ENCODE measurements around the gene ZNF521. TPM values are rescaled to one million over a fixed set of nuclear protein-coding genes. Genes with fewer than 3 reads are reported as not detected.

Gene ZNF521
- total and polyA plus RNA-seq, 2 donors = 13.1 to 58.3 TPM

GRCh38 chr18:25291150-25291549 lies 60.8 kb downstream of the ZNF521 start:
- 95% methylated on average over 3 of the region's 3 CpGs for WGBS
- H3K36me3 ChIP-seq (ENCODE audit: insufficient read depth) = no peaks in the 10 kb centered on the region
- DNase-seq (ENCODE audit: extremely low spot score) = no peak
- H3K4me1 ChIP-seq (ENCODE audit: insufficient read depth) = no peaks in the 10 kb centered on the region
- no peak overlapping the region for H3K4me3 ChIP-seq (ENCODE audit: low read depth, low read length)
- no peak overlapping the region for H3K27ac ChIP-seq (ENCODE audit: low read depth)

GRCh38 chr18:25289001-25289631 lies 62.9 kb downstream of the ZNF521 start:
- peak; percentile 48 for DNase-seq (ENCODE audit: extremely low spot score)
- no peaks in the 10 kb centered on the region for H3K4me1 ChIP-seq (ENCODE audit: insufficient read depth)
- H3K27ac ChIP-seq (ENCODE audit: low read depth) = no peak overlapping the region
- WGBS = 33% methylated on average over 9 of the region's 9 CpGs
- no peaks in the 10 kb centered on the region for H3K36me3 ChIP-seq (ENCODE audit: insufficient read depth)
- no peak overlapping the region for H3K4me3 ChIP-seq (ENCODE audit: low read depth, low read length)

- WGBS = 84% methylated on average over 4 of the region's 4 CpGs
- Histone ChIP-seq H3K36me3 (ENCODE audit: insufficient read depth) (no peaks in the 10 kb centered on the region), H3K4me3 (ENCODE audit: low read depth, low read length) (no peak overlapping the region), H3K4me1 (ENCODE audit: insufficient read depth) (no peaks in the 10 kb centered on the region), H3K27ac (ENCODE audit: low read depth) (no peak overlapping the region)
- DNase-seq (ENCODE audit: extremely low spot score) = no peak
Measured at GRCh38 chr18:25288340-25288938, 63.5 kb downstream of the ZNF521 start.

- no peak overlapping the region for H3K27ac ChIP-seq (ENCODE audit: low read depth)
- H3K36me3 ChIP-seq (ENCODE audit: insufficient read depth) = no peaks in the 10 kb centered on the region
- no peaks in the 10 kb centered on the region for H3K4me1 ChIP-seq (ENCODE audit: insufficient read depth)
- no peak for DNase-seq (ENCODE audit: extremely low spot score)
- H3K4me3 ChIP-seq (ENCODE audit: low read depth, low read length) = no peak overlapping the region
- WGBS = 86% methylated on average over 9 of the region's 9 CpGs
Measured at GRCh38 chr18:25287106-25287505, 64.9 kb downstream of the ZNF521 start.

- WGBS = 63% methylated on average over 10 of the region's 10 CpGs
- no peaks in the 10 kb centered on the region for H3K4me1 ChIP-seq (ENCODE audit: insufficient read depth)
- H3K4me3 ChIP-seq (ENCODE audit: low read depth, low read length) = peak overlapping the region; percentile 8
- H3K27ac ChIP-seq (ENCODE audit: low read depth) = no peak overlapping the region
- no peaks in the 10 kb centered on the region for H3K36me3 ChIP-seq (ENCODE audit: insufficient read depth)
- no peak for DNase-seq (ENCODE audit: extremely low spot score)
Measured at GRCh38 chr18:25284861-25285550, 67.0 kb downstream of the ZNF521 start.

GRCh38 chr18:25284281-25284680 lies 67.7 kb downstream of the ZNF521 start:
- no peak for DNase-seq (ENCODE audit: extremely low spot score)
- no peak overlapping the region for H3K27ac ChIP-seq (ENCODE audit: low read depth)
- peak overlapping the region; percentile 8 for H3K4me3 ChIP-seq (ENCODE audit: low read depth, low read length)
- WGBS = 73% methylated on average over 7 of the region's 7 CpGs
- no peaks in the 10 kb centered on the region for H3K36me3 ChIP-seq (ENCODE audit: insufficient read depth)
- H3K4me1 ChIP-seq (ENCODE audit: insufficient read depth) = no peaks in the 10 kb centered on the region

GRCh38 chr18:25283781-25284180 lies 68.2 kb downstream of the ZNF521 start:
- WGBS = 54% methylated on average over 2 of the region's 2 CpGs
- no peak overlapping the region for H3K4me3 ChIP-seq (ENCODE audit: low read depth, low read length)
- no peak overlapping the region for H3K27ac ChIP-seq (ENCODE audit: low read depth)
- H3K4me1 ChIP-seq (ENCODE audit: insufficient read depth) = no peaks in the 10 kb centered on the region
- no peaks in the 10 kb centered on the region for H3K36me3 ChIP-seq (ENCODE audit: insufficient read depth)
- DNase-seq (ENCODE audit: extremely low spot score) = no peak

- H3K27ac ChIP-seq (ENCODE audit: low read depth) = no peak overlapping the region
- no peaks in the 10 kb centered on the region for H3K36me3 ChIP-seq (ENCODE audit: insufficient read depth)
- 81% methylated on average over 4 of the region's 4 CpGs for WGBS
- no peak overlapping the region for H3K4me3 ChIP-seq (ENCODE audit: low read depth, low read length)
- DNase-seq (ENCODE audit: extremely low spot score) = no peak
- H3K4me1 ChIP-seq (ENCODE audit: insufficient read depth) = no peaks in the 10 kb centered on the region
Measured at GRCh38 chr18:25282896-25283703, 68.9 kb downstream of the ZNF521 start.

- H3K4me3 ChIP-seq (ENCODE audit: low read depth, low read length) = no peak overlapping the region
- no peaks in the 10 kb centered on the region for H3K4me1 ChIP-seq (ENCODE audit: insufficient read depth)
- no peaks in the 10 kb centered on the region for H3K36me3 ChIP-seq (ENCODE audit: insufficient read depth)
- 79% methylated on average over 8 of the region's 8 CpGs for WGBS
- DNase-seq (ENCODE audit: extremely low spot score) = no peak
- no peak overlapping the region for H3K27ac ChIP-seq (ENCODE audit: low read depth)
Measured at GRCh38 chr18:25282282-25282681, 69.7 kb downstream of the ZNF521 start.

- no peak for DNase-seq (ENCODE audit: extremely low spot score)
- Histone ChIP-seq H3K4me1 (ENCODE audit: insufficient read depth) (no peaks in the 10 kb centered on the region), H3K4me3 (ENCODE audit: low read depth, low read length) (no peak overlapping the region), H3K27ac (ENCODE audit: low read depth) (no peak overlapping the region), H3K36me3 (ENCODE audit: insufficient read depth) (no peaks in the 10 kb centered on the region)
- WGBS = 90% methylated on average over 6 of the region's 6 CpGs
Measured at GRCh38 chr18:25281556-25281955, 70.4 kb downstream of the ZNF521 start.

GRCh38 chr18:25279961-25280360 lies 72.0 kb downstream of the ZNF521 start:
- H3K4me1 ChIP-seq (ENCODE audit: insufficient read depth) = peaks cover 1% of the 10 kb centered on the region
- no peak for DNase-seq (ENCODE audit: extremely low spot score)
- no peak overlapping the region for H3K4me3 ChIP-seq (ENCODE audit: low read depth, low read length)
- H3K27ac ChIP-seq (ENCODE audit: low read depth) = no peak overlapping the region
- 93% methylated on average over 6 of the region's 6 CpGs for WGBS
- H3K36me3 ChIP-seq (ENCODE audit: insufficient read depth) = no peaks in the 10 kb centered on the region

GRCh38 chr18:25279556-25279955 lies 72.4 kb downstream of the ZNF521 start:
- Histone ChIP-seq H3K4me3 (ENCODE audit: low read depth, low read length) (no peak overlapping the region), H3K27ac (ENCODE audit: low read depth) (no peak overlapping the region), H3K4me1 (ENCODE audit: insufficient read depth) (peaks cover 1% of the 10 kb centered on the region), H3K36me3 (ENCODE audit: insufficient read depth) (no peaks in the 10 kb centered on the region)
- no peak for DNase-seq (ENCODE audit: extremely low spot score)
- 67% methylated on average over 3 of the region's 3 CpGs for WGBS

- peaks cover 1% of the 10 kb centered on the region for H3K4me1 ChIP-seq (ENCODE audit: insufficient read depth)
- no peaks in the 10 kb centered on the region for H3K36me3 ChIP-seq (ENCODE audit: insufficient read depth)
- WGBS = 49% methylated on average over 2 of the region's 2 CpGs
- DNase-seq (ENCODE audit: extremely low spot score) = no peak
- H3K4me3 ChIP-seq (ENCODE audit: low read depth, low read length) = no peak overlapping the region
- H3K27ac ChIP-seq (ENCODE audit: low read depth) = no peak overlapping the region
Measured at GRCh38 chr18:25279133-25279532, 72.8 kb downstream of the ZNF521 start.
